PC-3 (cell line): ENCODE measurements around the gene ARHGEF17. TPM values are rescaled to one million over a fixed set of nuclear protein-coding genes. Genes with fewer than 3 reads are reported as not detected.

Experiments
- ATAC-seq: fragments of 200-7000 bp; cut with Tn5 transposase; 2 replicates; pipeline ENCODE4 v1.9.1; 2020; ENCODE audit warnings: mild to moderate bottlenecking, moderate library complexity
- BruUV-seq: library from RNA; stranded (reverse); fragments of 400-500 nt; replicated peaks from 2 replicates; lab custom pipeline; 2021; lab: Mats Ljungman, UMichigan
- CTCF ChIA-PET: fragments of 300-600 bp; sonication (Branson Sonifier 250); formaldehyde crosslinking; loops from one replicate; lab custom pipeline; 2022; ENCODE audit warnings: antibody characterized with exemption; lab: Charles Lee
- POLR2A ChIA-PET: fragments of 300-600 bp; sonication (Branson Sonifier 250); formaldehyde crosslinking; loops from one replicate; lab custom pipeline; 2022; ENCODE audit warnings: antibody characterized with exemption; ENCODE audit not compliant: unreplicated experiment; lab: Charles Lee
- DNase-seq: peaks from one replicate; pipeline ENCODE4 v3.0.0-alpha.2; 2015
- H2AFZ ChIP-seq: fragments of 300-600 bp; sonication (generic); 2 replicates; pipeline ENCODE4 v1.6.0; 2016; ENCODE audit warnings: antibody characterized with exemption, low read length
- H3F3A ChIP-seq: fragments of 300-600 bp; sonication (generic); one replicate; pipeline ENCODE4 v1.6.0; 2017; ENCODE audit warnings: antibody characterized with exemption, low read length, control low read depth, mild to moderate bottlenecking; ENCODE audit not compliant: unreplicated experiment
- H3K27ac ChIP-seq: fragments of 300-600 bp; sonication (generic); 2 replicates; pipeline ENCODE4 v1.5.1; 2016; ENCODE audit warnings: mild to moderate bottlenecking, low read length
- H3K27me3 ChIP-seq: fragments of 300-600 bp; sonication (generic); 2 replicates; pipeline ENCODE4 v1.6.1; 2016; ENCODE audit warnings: low read length, mixed read lengths
- H3K36me3 ChIP-seq: fragments of 300-600 bp; sonication (generic); 2 replicates; pipeline ENCODE4 v1.6.1; 2016; ENCODE audit warnings: low read depth, mixed run types, low read length, mixed read lengths
- H3K4me1 ChIP-seq: fragments of 300-600 bp; sonication (generic); 2 replicates; pipeline ENCODE4 v1.5.1; 2016; ENCODE audit warnings: low read length; ENCODE audit not compliant: insufficient read depth
- H3K4me2 ChIP-seq: fragments of 300-600 bp; sonication (generic); 2 replicates; pipeline ENCODE4 v1.6.0; 2016; ENCODE audit warnings: low read length
- H3K4me3 ChIP-seq: fragments of 300-600 bp; sonication (generic); 2 replicates; pipeline ENCODE4 v1.5.1; 2016; ENCODE audit warnings: mild to moderate bottlenecking, low read length, mixed read lengths
- H3K79me2 ChIP-seq: fragments of 300-600 bp; sonication (generic); 2 replicates; pipeline ENCODE4 v1.6.1; 2017; ENCODE audit warnings: low read length, mixed read lengths
- H3K9ac ChIP-seq: fragments of 300-600 bp; sonication (generic); 2 replicates; pipeline ENCODE4 v1.6.0; 2016; ENCODE audit warnings: mild to moderate bottlenecking, low read length
- H3K9me2 ChIP-seq: fragments of 300-600 bp; sonication (generic); replicated peaks from 2 replicates; pipeline ENCODE4 v1.6.1; 2016; ENCODE audit warnings: mixed run types, low read length, mixed read lengths
- H3K9me3 ChIP-seq: fragments of 300-600 bp; sonication (generic); 2 replicates; pipeline ENCODE4 v1.6.1; 2016; ENCODE audit warnings: low read length, mixed read lengths
- H4K20me1 ChIP-seq: fragments of 300-600 bp; sonication (generic); 2 replicates; pipeline ENCODE4 v1.6.1; 2016; ENCODE audit warnings: low read length, mixed read lengths
- EZH2 ChIP-seq: fragments of 300-600 bp; sonication (generic); IDR thresholded peaks from one replicate; pipeline ENCODE4 v1.6.1; 2017; ENCODE audit warnings: antibody characterized with exemption, mild to moderate bottlenecking, low read length; ENCODE audit not compliant: unreplicated experiment
- EZH2phosphoT487 ChIP-seq: fragments of 300-600 bp; sonication (generic); IDR thresholded peaks from 2 replicates; pipeline ENCODE4 v1.6.1; 2018; ENCODE audit warnings: mild to moderate bottlenecking, antibody characterized with exemption, low read length, borderline replicate concordance
- intact Hi-C: fragments of 100-400 bp; cut with micrococcal nuclease; formaldehyde crosslinking; loops from 2 replicates; pipeline ENCODE4 v1.9.0; 2023
- total RNA-seq: library from RNA; depleted of rRNA; stranded (reverse); fragments of >200 nt; gene quantifications from 2 replicates; pipeline ENCODE4 v1.2.3, GENCODE V29; 2014
- TF ChIP-seq, protein P1 (sequence below): fragments of 300-600 bp; sonication (generic); conservative IDR thresholded peaks from 2 replicates; pipeline ENCODE4 v1.5.1; 2017; ENCODE audit warnings: antibody characterized with exemption, low read depth, mild to moderate bottlenecking, low read length

Gene ARHGEF17
- total RNA-seq, 1 experiment from 2014 or later, result 6.2 TPM

DNA sequence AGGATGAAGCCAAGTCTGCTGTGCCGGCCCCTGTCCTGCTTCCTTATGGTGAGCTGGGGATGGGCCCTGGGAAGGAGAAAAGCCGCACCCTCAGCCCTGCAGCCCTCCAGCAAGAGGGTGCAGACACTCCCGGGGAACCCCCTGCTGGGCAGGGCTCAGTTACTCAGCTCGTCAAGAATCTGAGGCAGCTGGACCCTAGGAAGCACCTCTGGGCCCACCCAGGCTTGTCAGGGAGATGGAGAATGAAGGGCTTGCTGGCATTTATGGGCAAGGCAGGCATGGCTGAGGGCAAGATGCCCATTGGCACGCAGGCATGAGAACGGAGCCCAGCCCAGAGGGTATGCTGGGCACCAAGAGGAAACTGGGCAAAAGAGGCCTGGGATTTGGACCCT lies 81.1 kb downstream of the ARHGEF17 start:
- peaks cover 9% of the 10 kb centered on the region; the same call in 1 of the 2 replicates for H3K36me3 ChIP-seq
- peaks cover 55% of the 10 kb centered on the region for H3K79me2 ChIP-seq
- no peak overlapping the region for H3K4me2 ChIP-seq
- no peaks in the 10 kb centered on the region for H3F3A ChIP-seq
- H3K9ac ChIP-seq, result no peak overlapping the region
- CTCF ChIA-PET, result interaction anchor here (1.0 kb wide), 1 partner anchor 38 kb away, joined by 3 read pairs; no protein-coding TSS in a partner anchor
- TF ChIP-seq EZH2phosphoT487 (no peak), EZH2 (no peak)
- TF ChIP-seq, protein P1, sequence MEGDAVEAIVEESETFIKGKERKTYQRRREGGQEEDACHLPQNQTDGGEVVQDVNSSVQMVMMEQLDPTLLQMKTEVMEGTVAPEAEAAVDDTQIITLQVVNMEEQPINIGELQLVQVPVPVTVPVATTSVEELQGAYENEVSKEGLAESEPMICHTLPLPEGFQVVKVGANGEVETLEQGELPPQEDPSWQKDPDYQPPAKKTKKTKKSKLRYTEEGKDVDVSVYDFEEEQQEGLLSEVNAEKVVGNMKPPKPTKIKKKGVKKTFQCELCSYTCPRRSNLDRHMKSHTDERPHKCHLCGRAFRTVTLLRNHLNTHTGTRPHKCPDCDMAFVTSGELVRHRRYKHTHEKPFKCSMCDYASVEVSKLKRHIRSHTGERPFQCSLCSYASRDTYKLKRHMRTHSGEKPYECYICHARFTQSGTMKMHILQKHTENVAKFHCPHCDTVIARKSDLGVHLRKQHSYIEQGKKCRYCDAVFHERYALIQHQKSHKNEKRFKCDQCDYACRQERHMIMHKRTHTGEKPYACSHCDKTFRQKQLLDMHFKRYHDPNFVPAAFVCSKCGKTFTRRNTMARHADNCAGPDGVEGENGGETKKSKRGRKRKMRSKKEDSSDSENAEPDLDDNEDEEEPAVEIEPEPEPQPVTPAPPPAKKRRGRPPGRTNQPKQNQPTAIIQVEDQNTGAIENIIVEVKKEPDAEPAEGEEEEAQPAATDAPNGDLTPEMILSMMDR, result no peak
- intact Hi-C loops, result no loop called here
- H3K4me3 ChIP-seq, result no peak overlapping the region
- POLR2A ChIA-PET, result no interaction called here
- no peaks in the 10 kb centered on the region for H3K27me3 ChIP-seq
- H2AFZ ChIP-seq, result no peak overlapping the region
- H3K9me3 ChIP-seq, result no peaks in the 10 kb centered on the region
- no peaks in the 10 kb centered on the region for H3K9me2 ChIP-seq
- H3K4me1 ChIP-seq, result no peaks in the 10 kb centered on the region
- H3K27ac ChIP-seq, result no peak overlapping the region
- DNase-seq (no peak), ATAC-seq (no peak)
- BruUV-seq, result no TSS peak
- H4K20me1 ChIP-seq, result peaks cover 37% of the 10 kb centered on the region; the same call in 1 of the 2 replicates

DNA sequence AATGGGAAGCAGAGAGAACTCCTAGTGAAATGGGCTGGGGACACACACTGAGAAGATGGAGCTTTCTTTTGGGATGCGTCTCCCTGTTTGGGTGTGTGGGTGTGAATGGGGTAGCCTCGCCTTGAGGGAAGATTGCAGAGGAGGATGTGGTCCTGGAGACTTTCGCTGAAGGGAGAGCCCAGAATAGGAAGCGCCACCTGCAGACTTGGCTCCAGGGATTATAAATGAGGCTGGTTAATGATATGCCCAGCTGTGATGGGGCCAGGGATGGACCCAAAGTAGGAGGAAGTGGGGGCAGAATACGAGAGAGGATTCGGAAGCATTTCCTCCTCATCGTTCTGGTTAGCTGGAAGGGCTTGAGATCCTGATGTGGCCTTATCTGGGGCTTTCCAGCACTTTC lies 81.8 kb downstream of the ARHGEF17 start:
- no peaks in the 10 kb centered on the region for H3K4me1 ChIP-seq
- no peak for ATAC-seq
- no peak overlapping the region for H2AFZ ChIP-seq
- ChIA-PET POLR2A (no interaction called here), CTCF (interaction anchor here (1.0 kb wide), 1 partner anchor 39 kb away, joined by 3 read pairs; no protein-coding TSS in a partner anchor)
- H3K9me3 ChIP-seq, result no peaks in the 10 kb centered on the region
- H3K27me3 ChIP-seq, result no peaks in the 10 kb centered on the region
- no peak for DNase-seq
- BruUV-seq, result no TSS peak
- no peak overlapping the region for H3K27ac ChIP-seq
- no peak overlapping the region for H3K4me2 ChIP-seq
- intact Hi-C loops, result no loop called here
- H3K9ac ChIP-seq, result no peak overlapping the region
- H4K20me1 ChIP-seq, result peaks cover 33% of the 10 kb centered on the region; the same call in 1 of the 2 replicates
- peaks cover 47% of the 10 kb centered on the region for H3K79me2 ChIP-seq
- H3K36me3 ChIP-seq, result peaks cover 11% of the 10 kb centered on the region; the same call in 1 of the 2 replicates
- no peaks in the 10 kb centered on the region for H3K9me2 ChIP-seq
- H3F3A ChIP-seq, result no peaks in the 10 kb centered on the region
- H3K4me3 ChIP-seq, result no peak overlapping the region
- no peak for TF ChIP-seq EZH2
- no peak for TF ChIP-seq EZH2phosphoT487
- TF ChIP-seq, protein P1, result no peak
